Measurements from ENCODE around the gene PTDSS2. TPM values are rescaled to one million over a fixed set of nuclear protein-coding genes. Genes with fewer than 3 reads are reported as not detected.
A peak's percentile ranks its signal among the peaks of the same experiment; 100 is the strongest.

Gene PTDSS2
- total and polyA plus RNA-seq, 2 of the 13 experiments (the other 11 are each of a cell fraction or from before 2014, with no cell fraction given), result 21.7 to 26.4 TPM

GRCh38 chr11:501001-501682, 51.1 kb downstream of the PTDSS2 start:
- intact Hi-C loops (cut with micrococcal nuclease; ENCODE audit: unreplicated experiment) (no loop called here), in situ Hi-C loops (cut with HindIII; ENCODE audit: extremely low pct_ligation_motif_present, low pct_unique_long_range_greater_than_20kb) (no loop called here)
- ChIA-PET CTCF (ENCODE audit: low intra/inter-chr PET ratio, low total read pairs) (no interaction called here), POLR2A (no interaction called here)
- BruUV-seq (replicated peaks), result no TSS peak
- Histone ChIP-seq H3K36me3 (replicated peaks in 1 of 2; ENCODE audit: control insufficient read depth in 1 of 2, insufficient read depth in 2 of 2, low read length in 2 of 2) (peaks cover 37 to 56% of the 10 kb centered on the region in 2 experiments), H3K9me3 (ENCODE audit: low read length) (no peaks in the 10 kb centered on the region), H3K4me2 (ENCODE audit: low read depth, low read length) (no peak overlapping the region), H4K20me1 (ENCODE audit: insufficient read depth, low read length) (no peaks in the 10 kb centered on the region), H3K79me2 (ENCODE audit: insufficient read depth, low read length) (peaks cover 28% of the 10 kb centered on the region), H3K27me3 (ENCODE audit: control insufficient read depth in 1 of 2, insufficient read depth in 2 of 2, low read length in 2 of 2) (no peaks in the 10 kb centered on the region), H3K27ac (ENCODE audit: extremely low read length, insufficient read depth, low read length) (no peak overlapping the region), H2AFZ (ENCODE audit: low read length) (no peak overlapping the region), H3K4me3 (replicated peaks in 1 of 3; ENCODE audit: insufficient read depth in 1 of 3, low read depth in 2 of 3, low read length in 3 of 3) (no peak overlapping the region), H3K4me1 (ENCODE audit: insufficient read depth, low read length) (peaks cover 14% of the 10 kb centered on the region), H3K9ac (ENCODE audit: insufficient read depth, low read depth, low read length) (no peak overlapping the region)
- ATAC-seq, result no peak
- WGBS (ENCODE audit: low lambda C conversion rate), result 97% methylated on average over 23 of the region's 24 CpGs
- DNase-seq (ENCODE audit: low spot score), result no peak
- FAIRE-seq, result no peak
- TF ChIP-seq ZNF329 (CRISPR knock-in tag; IDR thresholded peaks at IDR 0.05; ENCODE audit: low read depth), result no peak
- no peak for TF ChIP-seq HCFC1 (IDR thresholded peaks at IDR 0.05; ENCODE audit: low read depth, low read length)
- peak; percentile 31 for TF ChIP-seq AGO2 (optimal IDR thresholded peaks at IDR 0.05; ENCODE audit: low read depth, low read length)

GRCh38 chr11:501683-502287, 51.7 kb downstream of the PTDSS2 start:
- H3K4me1 ChIP-seq (ENCODE audit: insufficient read depth, low read length), result peaks cover 14% of the 10 kb centered on the region
- DNase-seq (ENCODE audit: low spot score) (no peak), FAIRE-seq (no peak), ATAC-seq (no peak)
- no peak overlapping the region for H3K4me3 ChIP-seq (replicated peaks in 1 of 3; ENCODE audit: insufficient read depth in 1 of 3, low read depth in 2 of 3, low read length in 3 of 3)
- H4K20me1 ChIP-seq (ENCODE audit: insufficient read depth, low read length), result no peaks in the 10 kb centered on the region
- intact Hi-C loops (cut with micrococcal nuclease; ENCODE audit: unreplicated experiment) (no loop called here), in situ Hi-C loops (cut with HindIII; ENCODE audit: extremely low pct_ligation_motif_present, low pct_unique_long_range_greater_than_20kb) (no loop called here)
- H3K27ac ChIP-seq (ENCODE audit: extremely low read length, insufficient read depth, low read length), result no peak overlapping the region
- no peak overlapping the region for H3K9ac ChIP-seq (ENCODE audit: insufficient read depth, low read depth, low read length)
- no peak overlapping the region for H3K4me2 ChIP-seq (ENCODE audit: low read depth, low read length)
- H3K9me3 ChIP-seq (ENCODE audit: low read length), result no peaks in the 10 kb centered on the region
- ChIA-PET POLR2A (no interaction called here), CTCF (ENCODE audit: low intra/inter-chr PET ratio, low total read pairs) (no interaction called here)
- H3K79me2 ChIP-seq (ENCODE audit: insufficient read depth, low read length), result peaks cover 28% of the 10 kb centered on the region
- no peaks in the 10 kb centered on the region for H3K27me3 ChIP-seq (ENCODE audit: control insufficient read depth in 1 of 2, insufficient read depth in 2 of 2, low read length in 2 of 2)
- no peak overlapping the region for H2AFZ ChIP-seq (ENCODE audit: low read length)
- no TSS peak for BruUV-seq (replicated peaks)
- WGBS (ENCODE audit: low lambda C conversion rate), result 98% methylated on average over 13 of the region's 19 CpGs
- TF ChIP-seq POLR2A (IDR thresholded peaks at IDR 0.05; ENCODE audit: insufficient read depth in 1 of 2, low read depth in 2 of 2, low read length in 2 of 2), result 0 out of 4 replicates have a peak, but pooled peaks of 1 of the 2 experiments have one; percentile 16
- peak; percentile 37 for TF ChIP-seq RBM22 (optimal IDR thresholded peaks at IDR 0.05; ENCODE audit: low read length)
- TF ChIP-seq NFIB (CRISPR knock-in tag; IDR thresholded peaks at IDR 0.05; ENCODE audit: borderline replicate concordance), result no peak
- H3K36me3 ChIP-seq (replicated peaks in 1 of 2; ENCODE audit: control insufficient read depth in 1 of 2, insufficient read depth in 2 of 2, low read length in 2 of 2), result peaks cover 36 to 52% of the 10 kb centered on the region in 2 experiments
